H1 (cell line): ENCODE data around the gene PTGIS. TPM values are rescaled to one million over a fixed set of nuclear protein-coding genes. Genes with fewer than 3 reads are reported as not detected.

Experiments
- CTCF ChIA-PET: fragments of 300-600 bp; sonication (Branson Sonifier 250); formaldehyde crosslinking; loops from one replicate; lab custom pipeline; 2021; ENCODE audit not compliant: partially characterized antibody; lab: Charles Lee
- POLR2A ChIA-PET: fragments of 300-600 bp; sonication (Branson Sonifier 250); formaldehyde crosslinking; loops from one replicate; lab custom pipeline; 2021; ENCODE audit warnings: inconsistent platforms; ENCODE audit not compliant: partially characterized antibody; lab: Charles Lee
- DNase-seq, 2 experiments: peaks; one replicate each; pipeline versions ENCODE4 v3.0.0 to v3.0.0-alpha.2; 2010 to 2022; ENCODE audit warnings: low spot score in 2 of 2, low read depth in 1 of 2, mixed read lengths in 1 of 2
- FAIRE-seq: peaks from 2 replicates; lab custom pipeline; 2011; peaks lifted over from hg19 to GRCh38; lab: Jason Lieb, UNC
- H2AFZ ChIP-seq: 2 replicates; pipeline ENCODE4 v1.8.1; 2012; ENCODE audit warnings: low read length, inconsistent platforms
- H2AK5ac ChIP-seq: 2 replicates; pipeline ENCODE4 v1.6.1; 2013; ENCODE audit warnings: low read depth, low read length
- H2BK120ac ChIP-seq: replicated peaks from 2 replicates; pipeline ENCODE3; 2013; ENCODE audit warnings: low read depth, low read length, inconsistent platforms
- H2BK12ac ChIP-seq: 2 replicates; pipeline ENCODE4 v1.6.1; 2013; ENCODE audit warnings: low read depth, low read length
- H2BK15ac ChIP-seq: 2 replicates; pipeline ENCODE4 v1.6.1; 2013; ENCODE audit warnings: low read length
- H2BK20ac ChIP-seq: 2 replicates; pipeline ENCODE4 v1.6.1; 2013; ENCODE audit warnings: low read length
- H2BK5ac ChIP-seq: 2 replicates; pipeline ENCODE4 v1.6.1; 2013; ENCODE audit warnings: low read depth, low read length
- H3K14ac ChIP-seq: 2 replicates; pipeline ENCODE4 v1.6.1; 2013; ENCODE audit warnings: inconsistent platforms; ENCODE audit not compliant: insufficient read length
- H3K18ac ChIP-seq: 2 replicates; pipeline ENCODE4 v1.6.1; 2013; ENCODE audit warnings: low read length; ENCODE audit errors: extremely low read depth
- H3K23ac ChIP-seq: 2 replicates; pipeline ENCODE4 v1.6.1; 2013; ENCODE audit warnings: inconsistent platforms; ENCODE audit not compliant: insufficient read length
- H3K23me2 ChIP-seq: 2 replicates; pipeline ENCODE4 v1.6.1; 2013; ENCODE audit warnings: low read depth, low read length
- H3K27ac ChIP-seq: 2 replicates; pipeline ENCODE4 v1.6.1; 2011; ENCODE audit warnings: low read depth, low read length, inconsistent platforms
- H3K27me3 ChIP-seq, 4 experiments: replicated peaks in 1 of 4; 1 replicate in 1 of 4; 2 replicates in 3 of 4; pipeline versions ENCODE4 v1.6.1 to v1.8.1; 2011 to 2013; ENCODE audit warnings: low read length in 3 of 4, mild to moderate bottlenecking in 3 of 4, inconsistent platforms in 2 of 4, mixed read lengths in 2 of 4, moderate library complexity in 1 of 4; ENCODE audit not compliant: control insufficient read depth in 3 of 4, insufficient read depth in 3 of 4; ENCODE audit errors: extremely low read depth in 1 of 4
- H3K36me3 ChIP-seq, 4 experiments: 2 replicates each; pipeline versions ENCODE4 v1.6.1 to v1.8.1; 2011 to 2013; ENCODE audit warnings: mild to moderate bottlenecking in 4 of 4, low read length in 3 of 4, moderate library complexity in 2 of 4, control low read depth in 1 of 4, inconsistent platforms in 1 of 4; ENCODE audit not compliant: insufficient read depth in 4 of 4, control insufficient read depth in 2 of 4
- H3K4ac ChIP-seq: replicated peaks from 2 replicates; pipeline ENCODE3; 2013; ENCODE audit warnings: low read length, low read depth, mixed read lengths, inconsistent platforms; ENCODE audit not compliant: insufficient read length
- H3K4me1 ChIP-seq, 4 experiments: replicated peaks in 1 of 4; 1 replicate in 1 of 4; 2 replicates in 3 of 4; pipeline versions ENCODE4 v1.6.1 to v1.8.1; 2011 to 2013; ENCODE audit warnings: low read length in 3 of 4, inconsistent platforms in 2 of 4, mixed read lengths in 1 of 4; ENCODE audit not compliant: insufficient read depth in 4 of 4, control insufficient read depth in 3 of 4
- H3K4me2 ChIP-seq, 2 experiments: 2 replicates each; pipeline versions ENCODE4 v1.6.1 to v1.8.1; 2011 to 2013; ENCODE audit warnings: low read depth in 2 of 2, low read length in 2 of 2, control low read depth in 1 of 2, inconsistent platforms in 1 of 2, mild to moderate bottlenecking in 1 of 2; ENCODE audit not compliant: insufficient read depth in 1 of 2
- H3K4me3 ChIP-seq, 4 experiments: fragments of 200-600, 300-600 bp in 1 of 4; sonication (generic), shearing (Covaris generic), sonication (Bioruptor Twin) in 1 of 4; 2 replicates each; pipeline versions ENCODE4 v1.5.1 to v1.8.1; 2011 to 2016; ENCODE audit warnings: low read length in 4 of 4, low read depth in 3 of 4, control low read depth in 2 of 4, inconsistent platforms in 2 of 4, mild to moderate bottlenecking in 2 of 4, mixed read lengths in 1 of 4, moderate library complexity in 1 of 4; ENCODE audit not compliant: insufficient read depth in 2 of 4; ENCODE audit errors: extremely low read depth in 1 of 4
- H3K56ac ChIP-seq: replicated peaks from 2 replicates; pipeline ENCODE3; 2013; ENCODE audit warnings: low read depth, mild to moderate bottlenecking, mixed read lengths, low read length, inconsistent platforms; ENCODE audit not compliant: insufficient read length
- H3K79me1 ChIP-seq: 2 replicates; pipeline ENCODE4 v1.6.1; 2013; ENCODE audit warnings: low read depth, low read length, control low read depth
- H3K79me2 ChIP-seq, 2 experiments: 2 replicates each; pipeline versions ENCODE4 v1.6.1 to v1.8.1; 2012 to 2013; ENCODE audit warnings: low read length in 2 of 2, mild to moderate bottlenecking in 2 of 2, inconsistent platforms in 1 of 2; ENCODE audit not compliant: insufficient read depth in 2 of 2, control insufficient read depth in 1 of 2
- H3K9ac ChIP-seq, 4 experiments: replicated peaks in 1 of 4; 1 replicate in 1 of 4; 2 replicates in 3 of 4; pipeline versions ENCODE4 v1.6.1 to v1.8.1; 2011 to 2013; ENCODE audit warnings: low read depth in 3 of 4, low read length in 3 of 4, control low read depth in 2 of 4, mild to moderate bottlenecking in 2 of 4, moderate library complexity in 2 of 4, inconsistent platforms in 1 of 4; ENCODE audit errors: extremely low read depth in 1 of 4
- H3K9me3 ChIP-seq, 2 experiments: 2 replicates each; pipeline versions ENCODE4 v1.6.1 to v1.8.1; 2012 to 2013; ENCODE audit warnings: mild to moderate bottlenecking in 2 of 2, moderate library complexity in 2 of 2, control low read depth in 1 of 2, inconsistent platforms in 1 of 2, low read depth in 1 of 2, low read length in 1 of 2, mixed read lengths in 1 of 2; ENCODE audit not compliant: insufficient read depth in 2 of 2
- H4K20me1 ChIP-seq, 2 experiments: replicated peaks in 1 of 2; 2 replicates each; pipeline versions ENCODE3 to v1.8.1; 2011 to 2013; ENCODE audit warnings: inconsistent platforms in 2 of 2, low read length in 2 of 2, mild to moderate bottlenecking in 1 of 2; ENCODE audit not compliant: insufficient read depth in 2 of 2, control insufficient read depth in 1 of 2
- H4K5ac ChIP-seq: 2 replicates; pipeline ENCODE4 v1.6.1; 2013; ENCODE audit warnings: low read length, low read depth, mixed read lengths, inconsistent platforms; ENCODE audit not compliant: insufficient read length
- H4K8ac ChIP-seq: 2 replicates; pipeline ENCODE4 v1.8.0; 2013; ENCODE audit warnings: mild to moderate bottlenecking, moderate library complexity, low read length, inconsistent platforms; ENCODE audit not compliant: insufficient read depth; ENCODE audit errors: extremely low read depth
- H4K91ac ChIP-seq: replicated peaks from 2 replicates; pipeline ENCODE3; 2013; ENCODE audit warnings: low read length, mixed read lengths, inconsistent platforms; ENCODE audit not compliant: insufficient read length
- BACH1 ChIP-seq: IDR thresholded peaks from 2 replicates; pipeline ENCODE4 v1.6.1; 2012; ENCODE audit warnings: low read length, improper control_type of control experiment
- CBX5 ChIP-seq: fragments of 300-800, 300-1000 bp; sonication (generic); IDR thresholded peaks from 2 replicates; pipeline ENCODE4 v1.7.1; 2016; ENCODE audit warnings: antibody characterized with exemption, low read length, low read depth
- CHD1 ChIP-seq: IDR thresholded peaks from 2 replicates; pipeline ENCODE4 v1.6.1; 2012; ENCODE audit warnings: low read depth, low read length, improper control_type of control experiment
- CREB1 ChIP-seq: IDR thresholded peaks from 2 replicates; pipeline ENCODE4 v1.6.1; 2012; ENCODE audit warnings: inconsistent platforms
- CTBP2 ChIP-seq: IDR thresholded peaks from 2 replicates; pipeline ENCODE4 v1.7.0; 2011; ENCODE audit warnings: borderline replicate concordance, mild to moderate bottlenecking, moderate library complexity, mixed read lengths, low read length; ENCODE audit not compliant: insufficient read depth, insufficient read length
- EZH2 ChIP-seq: fragments of 200-600 bp; sonication (generic); IDR thresholded peaks from 2 replicates; pipeline ENCODE4 v1.7.1; 2012; ENCODE audit warnings: low read depth, mild to moderate bottlenecking, moderate library complexity, low read length, inconsistent platforms; ENCODE audit not compliant: severe bottlenecking
- GTF2F1 ChIP-seq: IDR thresholded peaks from 2 replicates; pipeline ENCODE4 v1.6.1; 2012; ENCODE audit warnings: low read depth, low read length, improper control_type of control experiment, borderline replicate concordance
- HDAC2 ChIP-seq, 2 experiments: fragments of 300-600 bp in 1 of 2; sonication (generic) in 1 of 2; IDR thresholded peaks; 2 replicates each; pipeline ENCODE4 v1.6.1; 2011 to 2012; ENCODE audit warnings: low read depth in 2 of 2, low read length in 2 of 2, mild to moderate bottlenecking in 2 of 2, moderate library complexity in 2 of 2, borderline replicate concordance in 1 of 2, inconsistent platforms in 1 of 2
- HDAC6 ChIP-seq: IDR thresholded peaks from one replicate; pipeline ENCODE4 v1.7.1; 2012; ENCODE audit warnings: low read depth, mild to moderate bottlenecking, inconsistent platforms, low read length, moderate library complexity
- JUND ChIP-seq: IDR thresholded peaks from 2 replicates; pipeline ENCODE4 v1.6.1; 2011; ENCODE audit warnings: mild to moderate bottlenecking, improper control_type of control experiment, low read length
- MAFK ChIP-seq: IDR thresholded peaks from 2 replicates; pipeline ENCODE4 v1.6.1; 2012; ENCODE audit warnings: low read depth, mild to moderate bottlenecking, improper control_type of control experiment, low read length
- NANOG ChIP-seq: IDR thresholded peaks from 2 replicates; pipeline ENCODE4 v1.6.1; 2011; ENCODE audit warnings: low read length, low read depth, mild to moderate bottlenecking, inconsistent platforms; ENCODE audit not compliant: insufficient read depth, poor library complexity, severe bottlenecking
- RBBP5 ChIP-seq: IDR thresholded peaks from 2 replicates; pipeline ENCODE4 v1.7.1; 2012; ENCODE audit warnings: low read depth, mild to moderate bottlenecking, inconsistent platforms, low read length, moderate library complexity, borderline replicate concordance
- SP2 ChIP-seq: IDR thresholded peaks from 2 replicates; pipeline ENCODE4 v1.6.1; 2012; ENCODE audit warnings: mild to moderate bottlenecking, low read length, inconsistent platforms
- WGBS, 2 experiments: shearing (Covaris generic) in 1 of 2; methylation state at CpG; one replicate each; pipeline versions ENCODE4 v1.1.6 to v1.1.7; 2013 to 2015; ENCODE audit warnings: low lambda C conversion rate in 2 of 2, mixed read lengths in 2 of 2, inconsistent platforms in 1 of 2, low coverage in 1 of 2, missing lambda C conversion rate in 1 of 2; ENCODE audit not compliant: insufficient replicate concordance in 2 of 2, insufficient coverage in 1 of 2, insufficient read length in 1 of 2; ENCODE audit errors: extremely low coverage in 1 of 2, missing lambda C conversion rate in 1 of 2; 5-methylcytosine and 5-hydroxymethylcytosine counted together
- polyA plus RNA-seq, 7 experiments: library from polyadenylated mRNA; depleted of rRNA in 3 of 7; stranded (reverse) in 5 of 7; unstranded in 2 of 7; fragments of >200 nt in 5 of 7; fragments of 200-250 nt in 2 of 7; gene quantifications; 1 replicate in 5 of 7; 2 replicates in 1 of 7; 4 replicates in 1 of 7; pipeline versions ENCODE4 v1.2.1 to v1.2.3, GENCODE V29; 2011 to 2013; ENCODE audit warnings: missing spikeins in 2 of 7, mixed read lengths in 2 of 7
- total RNA-seq: library from RNA; stranded (reverse); fragmentation: NEBNext Ultra II Directional; extraction: Animal tissue kit (Norgen Biotek cat#: 25700); gene quantifications from 2 replicates; pipeline ENCODE4 v1.2.1, GENCODE V29; 2021

PTGIS gene
- total and polyA plus RNA-seq, 2 of the 8 experiments (the other 6 are each of a cell fraction or from before 2014, with no cell fraction given), result 29.9 to 35.5 TPM

DNA sequence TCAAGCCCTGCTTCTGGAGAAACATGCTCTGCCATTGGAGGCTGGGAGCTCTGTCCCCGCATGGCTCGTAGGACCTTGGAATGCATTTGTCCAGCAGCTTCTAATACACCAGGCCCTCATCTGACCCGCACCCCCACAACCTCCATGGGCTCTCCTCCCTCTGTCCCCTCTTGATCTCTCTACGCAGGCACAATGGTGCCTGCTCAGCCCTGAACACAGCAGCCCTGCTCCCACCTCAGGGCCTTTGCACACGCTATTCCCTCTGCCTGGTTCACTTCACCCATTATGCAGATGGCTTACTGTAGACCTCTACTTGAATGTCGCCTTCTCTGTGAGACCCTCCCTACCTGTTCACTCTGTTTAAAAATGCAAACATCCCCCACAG, 27.0 kb upstream of the PTGIS start:
- Histone ChIP-seq H2AFZ (no peak overlapping the region), H3K79me2 (no peaks in the 10 kb centered on the region), H2BK20ac (no peak overlapping the region), H3K36me3 (no peaks in the 10 kb centered on the region), H3K9me3 (no peaks in the 10 kb centered on the region), H3K4me1 (no peaks in the 10 kb centered on the region; a peak in 1 of 7 replicates), H4K91ac (no peak overlapping the region), H4K5ac (no peak overlapping the region), H2BK120ac (no peak overlapping the region), H3K18ac (no peak overlapping the region), H3K4me3 (no peak overlapping the region), H2BK5ac (no peak overlapping the region), H2BK12ac (no peak overlapping the region), H4K8ac (no peak overlapping the region), H3K4ac (no peak overlapping the region), H3K27ac (no peak overlapping the region), H3K23ac (no peak overlapping the region), H3K56ac (no peak overlapping the region), H3K14ac (no peak overlapping the region), H2BK15ac (no peak overlapping the region), H3K79me1 (no peaks in the 10 kb centered on the region), H2AK5ac (no peak overlapping the region), H3K23me2 (peaks cover 7% of the 10 kb centered on the region; the same call in 1 of the 2 replicates), H3K9ac (no peak overlapping the region), H4K20me1 (peaks cover 0 to 3% of the 10 kb centered on the region in 2 experiments), H3K27me3 (no peaks in the 10 kb centered on the region), H3K4me2 (no peak overlapping the region)
- no peak for DNase-seq
- FAIRE-seq, result no peak
- 78% methylated on average over 6 of the region's 6 CpGs; no CpG with 5 or more reads in 1 of the 2 experiments for WGBS, 2 experiments
- POLR2A ChIA-PET, result interaction anchor here (0.9 to 1.2 kb wide), 2 partner anchors 33 to 38 kb away, joined by 3 to 4 read pairs; no protein-coding TSS in a partner anchor
- CTCF ChIA-PET, result interaction anchor here (0.8 to 23.7 kb wide), 8 partner anchors 9 to 275 kb away, joined by 3 to 665 read pairs (median 4); no protein-coding TSS in a partner anchor
- TF ChIP-seq EZH2 (no peak), CREB1 (no peak), BACH1 (no peak), MAFK (no peak), HDAC2 (IDR thresholded peaks at IDR 0.05; ENCODE audit: borderline replicate concordance in 1 of 2, low read depth in 2 of 2, low read length in 2 of 2) (no peak), SP2 (no peak), GTF2F1 (no peak), HDAC6 (no peak), CHD1 (no peak), RBBP5 (no peak), CBX5 (no peak), CTBP2 (no peak), NANOG (no peak), JUND (no peak)
